Activated CD4-positive, alpha-beta T cell treated with anti-CD3 and anti-CD28 coated beads, Interleukin-10, Interleukin-2, amounts not matched to agents 100 ng/mL and 50 ng/mL, durations not matched to agents 16 hours and 8 hours (primary cell): ENCODE data around the gene NCOA1.
A peak's percentile ranks its signal among the peaks of the same experiment; 100 is the strongest.
"Not testable (repeated sequence)": the region's sequence is repeated elsewhere in the genome, so short reads cannot be mapped to it uniquely, and the experiment has no call there.

ENCODE experiments used
- DNase-seq: peaks from one replicate; pipeline ENCODE4 v3.0.0-alpha.2; 2020

NCOA1 gene

DNA sequence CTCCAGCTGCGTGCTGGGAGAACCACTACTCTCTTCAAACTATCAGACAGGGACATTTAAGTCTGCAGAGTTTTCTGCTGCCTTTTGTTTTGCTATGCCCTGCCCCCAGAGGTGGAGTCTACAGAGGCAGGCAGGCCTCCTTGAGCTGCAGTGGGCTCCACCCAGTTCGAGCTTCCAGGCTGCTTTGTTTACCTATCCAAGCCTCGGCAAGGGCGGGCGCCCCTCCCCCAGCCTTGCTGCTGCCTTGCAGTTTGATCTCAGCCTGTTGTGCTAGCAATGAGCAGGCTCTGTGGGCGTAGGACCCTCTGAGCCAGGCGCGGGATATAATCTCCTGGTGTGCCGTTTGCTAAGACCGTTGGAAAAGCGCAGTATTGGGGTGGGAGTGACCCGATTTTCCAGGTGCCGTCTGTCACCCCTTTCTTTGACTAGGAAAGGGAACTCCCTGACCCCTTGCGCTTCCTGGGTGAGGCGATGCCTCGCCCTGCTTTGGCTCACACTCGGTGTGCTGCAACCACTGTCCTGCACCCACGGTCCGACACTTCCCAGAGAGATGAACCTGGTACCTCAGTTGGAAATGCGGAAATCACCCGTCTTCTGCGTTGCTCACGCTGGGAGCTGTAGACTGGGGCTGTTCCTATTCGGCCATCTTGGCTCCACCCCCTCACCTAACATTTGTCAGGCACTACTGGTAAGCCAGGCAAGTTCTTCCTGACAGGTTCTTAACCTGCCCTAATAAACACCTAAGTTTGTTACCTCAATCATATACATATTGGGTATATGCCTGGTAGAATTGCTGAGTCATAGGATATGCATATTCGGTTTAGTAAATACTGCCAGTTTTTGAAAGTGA lies 315.0 kb downstream of the NCOA1 start:
- DNase-seq, result not testable (repeated sequence)

DNA sequence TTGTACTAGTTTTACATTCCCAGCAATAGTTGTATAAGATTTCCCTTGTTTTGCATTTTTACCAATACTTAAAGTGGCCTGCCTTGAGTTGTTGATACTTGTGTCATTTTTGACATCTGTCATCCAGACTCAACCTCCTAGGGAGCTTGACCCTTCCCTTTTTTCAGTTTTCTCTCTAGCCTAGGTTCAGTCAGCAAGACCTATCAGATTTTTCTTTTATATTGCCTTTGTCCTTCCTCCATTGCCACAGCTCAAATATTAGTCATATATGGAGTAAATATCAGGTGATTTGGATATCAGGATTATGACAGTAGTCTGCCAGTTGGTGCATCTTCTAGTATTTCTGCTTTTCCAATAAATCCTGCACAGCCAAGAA lies 315.6 kb downstream of the NCOA1 start:
- DNase-seq, result no peak

DNA sequence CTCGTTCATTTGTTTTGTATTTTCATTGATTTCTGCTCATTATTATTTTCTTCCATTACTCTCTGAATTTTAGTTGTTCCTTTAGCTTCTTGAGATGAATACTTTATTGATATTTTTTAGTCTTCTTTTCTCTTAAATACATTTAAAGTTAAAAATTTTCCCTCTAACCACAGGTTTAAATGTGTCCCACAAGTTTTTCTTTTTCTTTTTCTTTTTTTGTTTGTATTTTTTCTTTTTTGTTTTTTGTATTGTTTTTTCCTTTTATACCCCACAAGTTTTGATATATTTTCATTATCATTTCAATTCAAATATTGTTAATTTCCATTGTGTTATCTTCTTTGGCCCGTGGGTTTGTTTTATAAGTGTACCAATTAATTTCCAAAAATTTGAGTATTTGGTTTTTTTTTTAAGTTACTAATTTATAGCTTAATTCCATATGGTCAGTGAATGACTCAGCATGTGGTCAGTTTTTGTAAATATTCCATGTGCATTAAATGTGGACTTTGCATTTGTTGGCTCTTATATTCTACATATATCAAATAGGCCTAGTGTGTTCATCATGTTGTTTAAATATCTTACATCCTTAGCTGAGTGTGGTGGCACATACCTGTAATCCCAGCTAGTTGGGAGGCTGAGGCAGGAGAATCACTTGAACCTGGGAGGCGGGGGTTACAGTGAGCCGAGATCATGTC lies 318.4 kb downstream of the NCOA1 start:
- no peak for DNase-seq

DNA sequence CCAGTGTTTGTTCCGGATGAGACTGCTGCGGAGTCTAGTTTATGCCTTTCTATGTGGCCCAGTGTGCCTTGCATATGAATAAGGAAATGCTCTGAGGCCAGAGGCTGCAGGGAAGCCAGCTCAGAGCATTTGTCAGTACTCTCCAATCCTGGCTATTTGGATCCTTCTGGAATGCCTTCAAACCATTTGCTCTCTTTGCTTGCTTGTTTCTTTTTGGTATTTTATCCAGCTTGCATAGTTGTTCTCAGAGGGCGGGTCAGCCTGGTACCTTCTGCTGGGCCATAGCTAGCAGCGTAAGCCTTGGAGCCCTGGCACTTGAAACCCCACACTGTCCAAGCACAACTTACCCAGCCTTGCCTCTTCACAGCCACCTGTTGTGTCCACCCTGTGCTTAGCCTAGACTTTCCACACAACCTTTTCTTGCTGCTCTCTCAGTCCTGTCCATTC lies 322.7 kb downstream of the NCOA1 start:
- no peak for DNase-seq

DNA sequence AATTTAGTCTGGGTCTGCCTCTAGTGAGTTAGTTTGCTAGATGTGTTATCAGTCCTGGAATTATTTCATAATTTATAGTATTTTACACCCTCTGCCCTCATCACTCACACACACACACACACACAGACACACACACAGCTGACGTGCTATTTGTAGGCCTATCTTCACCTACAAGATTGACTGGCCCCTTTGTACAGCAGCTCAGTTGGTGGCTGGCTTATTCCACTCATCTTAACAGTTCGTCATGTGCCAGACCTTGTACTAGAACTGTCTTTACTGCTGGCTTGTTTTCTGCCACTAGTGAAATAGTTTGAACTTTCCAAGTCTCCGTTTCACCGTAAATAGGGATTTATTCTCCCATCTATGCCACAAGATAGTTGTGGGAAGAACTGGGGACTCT lies 323.5 kb downstream of the NCOA1 start:
- no peak for DNase-seq

DNA sequence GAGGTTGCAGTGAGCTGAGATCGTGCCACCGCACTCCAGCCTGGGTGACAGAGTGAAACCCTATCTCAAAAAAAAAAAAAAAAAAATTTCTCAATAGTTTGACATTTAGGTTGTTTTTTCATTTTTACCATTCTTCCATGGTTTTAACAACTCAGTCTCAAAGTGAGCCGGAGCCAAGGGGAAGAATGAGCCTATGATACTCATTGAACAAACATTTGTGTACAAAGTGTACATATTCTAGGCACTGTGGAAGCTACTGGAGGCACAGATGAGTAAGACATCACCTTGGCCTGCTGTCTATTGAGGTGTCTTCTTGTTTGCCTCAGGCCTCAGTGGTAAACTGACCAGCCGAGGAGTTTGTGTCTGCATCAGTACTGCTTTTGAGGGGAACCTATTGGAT lies 324.1 kb downstream of the NCOA1 start:
- DNase-seq, result no peak

DNA sequence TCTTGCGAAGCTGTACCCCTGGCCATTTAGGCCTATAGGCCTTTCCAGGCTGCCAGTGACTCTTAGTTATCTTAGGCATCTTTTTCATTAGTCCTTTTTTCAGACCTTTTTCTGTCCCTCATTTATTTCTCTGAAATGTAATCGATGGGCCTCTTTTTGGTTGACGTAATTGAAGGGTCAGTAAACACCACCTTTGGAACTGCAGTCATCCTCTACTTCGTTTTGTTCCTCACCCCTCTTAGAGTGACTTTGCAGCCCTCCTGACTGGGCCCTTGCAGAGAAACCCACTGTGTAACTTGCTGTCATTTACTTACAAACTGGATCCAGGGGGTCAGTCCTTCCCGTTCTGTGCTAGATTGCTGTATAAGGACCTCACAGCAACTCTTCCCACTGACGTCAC lies 325.4 kb downstream of the NCOA1 start:
- DNase-seq, result no peak

DNA sequence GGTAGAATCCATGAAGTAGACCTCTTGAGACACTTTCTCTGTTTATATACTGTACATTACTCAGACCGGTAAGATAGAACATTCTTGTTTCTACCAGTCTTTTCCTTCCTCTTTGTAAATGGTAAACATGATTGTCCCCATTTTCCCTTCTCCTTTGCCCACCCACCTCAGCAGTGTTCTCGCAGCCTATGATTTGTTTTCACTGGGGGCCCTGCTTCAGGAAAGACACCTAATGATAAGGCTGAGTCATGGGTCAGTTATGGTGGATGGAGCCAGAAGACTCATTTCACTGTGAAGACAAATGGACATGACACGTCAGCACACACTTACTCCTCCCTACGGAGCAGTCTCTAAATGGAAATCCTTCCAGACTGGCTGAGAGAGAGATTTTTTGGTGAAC lies 325.8 kb downstream of the NCOA1 start:
- DNase-seq, result no peak

DNA sequence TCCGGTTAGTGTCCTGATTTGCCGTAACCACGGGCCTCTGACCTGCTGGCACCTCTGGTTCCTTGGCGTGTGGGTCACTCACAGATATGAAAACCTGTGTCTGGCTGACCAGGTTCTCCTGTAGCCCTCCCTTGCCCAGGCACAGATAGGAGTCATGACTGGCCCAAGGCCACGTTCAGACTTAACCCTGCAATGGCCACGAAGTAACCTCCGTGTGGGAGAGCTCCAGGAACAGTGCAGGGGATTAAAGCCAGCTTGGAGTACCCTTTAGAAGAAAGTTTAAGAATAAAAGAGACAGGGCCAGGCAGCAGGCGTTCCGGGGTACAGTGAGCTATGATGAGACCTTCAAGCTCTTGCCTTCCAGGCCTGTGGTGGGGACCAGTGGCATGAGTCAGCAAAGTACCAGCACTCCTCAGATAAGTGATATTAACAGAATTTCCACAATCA lies 327.7 kb downstream of the NCOA1 start:
- DNase-seq, result peak; percentile 24

DNA sequence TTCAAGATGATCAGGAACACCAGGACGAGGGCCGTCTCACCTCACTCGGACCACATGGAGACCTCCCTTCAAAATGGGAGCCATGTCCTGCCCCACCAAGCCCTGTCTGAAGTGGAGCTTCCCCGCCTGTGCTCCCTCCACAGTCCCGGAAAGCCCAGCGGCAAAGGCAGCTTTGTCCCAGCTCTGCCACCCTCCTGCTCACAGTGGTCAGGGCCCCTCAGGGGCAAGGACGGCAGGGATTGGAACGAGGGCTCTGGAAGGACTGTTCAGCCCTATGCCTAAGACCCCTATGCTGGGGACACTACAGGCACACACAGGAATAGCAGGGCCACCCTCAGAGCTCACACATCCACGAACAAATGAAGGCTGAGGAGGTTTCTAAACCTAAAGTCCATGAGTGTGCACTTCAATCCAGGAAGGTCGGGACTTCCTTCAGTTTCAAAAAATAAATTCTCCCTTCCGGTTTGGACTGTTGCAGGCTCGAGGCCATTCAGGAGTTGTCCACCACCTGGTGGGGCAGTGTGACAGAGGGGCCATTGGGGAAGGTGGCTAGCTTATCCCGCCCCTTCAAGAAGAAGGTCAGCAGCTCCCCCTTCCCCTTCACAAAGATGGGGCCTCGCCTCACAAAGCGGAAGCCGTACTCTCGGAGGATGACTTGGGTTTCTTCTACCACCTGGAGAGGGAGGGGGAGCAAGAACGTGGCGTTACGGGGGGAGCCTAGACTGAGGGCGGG lies 328.6 kb downstream of the NCOA1 start:
- no peak for DNase-seq

DNA sequence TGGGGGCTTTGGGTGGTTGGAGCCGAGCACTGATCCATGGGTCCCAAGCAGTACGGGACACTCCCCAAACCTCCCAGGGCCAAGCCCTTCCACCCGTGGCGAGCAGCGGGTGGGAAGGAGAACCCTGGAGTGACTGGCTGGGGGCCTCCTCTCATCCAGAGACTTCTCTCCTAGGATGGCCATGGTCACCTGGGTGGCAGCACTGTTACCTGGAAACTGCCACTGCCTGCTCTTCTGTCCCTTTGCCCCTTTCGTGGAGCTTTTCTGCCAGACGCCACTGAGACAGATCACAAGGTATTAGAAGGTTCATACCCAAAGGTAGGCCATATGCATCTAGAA lies 329.1 kb downstream of the NCOA1 start:
- no peak for DNase-seq
